Measurements from ENCODE around the gene MAP3K5.
"Not testable (repeated sequence)": the region's sequence is repeated elsewhere in the genome, so short reads cannot be mapped to it uniquely, and the experiment has no call there.

The MAP3K5 gene

DNA sequence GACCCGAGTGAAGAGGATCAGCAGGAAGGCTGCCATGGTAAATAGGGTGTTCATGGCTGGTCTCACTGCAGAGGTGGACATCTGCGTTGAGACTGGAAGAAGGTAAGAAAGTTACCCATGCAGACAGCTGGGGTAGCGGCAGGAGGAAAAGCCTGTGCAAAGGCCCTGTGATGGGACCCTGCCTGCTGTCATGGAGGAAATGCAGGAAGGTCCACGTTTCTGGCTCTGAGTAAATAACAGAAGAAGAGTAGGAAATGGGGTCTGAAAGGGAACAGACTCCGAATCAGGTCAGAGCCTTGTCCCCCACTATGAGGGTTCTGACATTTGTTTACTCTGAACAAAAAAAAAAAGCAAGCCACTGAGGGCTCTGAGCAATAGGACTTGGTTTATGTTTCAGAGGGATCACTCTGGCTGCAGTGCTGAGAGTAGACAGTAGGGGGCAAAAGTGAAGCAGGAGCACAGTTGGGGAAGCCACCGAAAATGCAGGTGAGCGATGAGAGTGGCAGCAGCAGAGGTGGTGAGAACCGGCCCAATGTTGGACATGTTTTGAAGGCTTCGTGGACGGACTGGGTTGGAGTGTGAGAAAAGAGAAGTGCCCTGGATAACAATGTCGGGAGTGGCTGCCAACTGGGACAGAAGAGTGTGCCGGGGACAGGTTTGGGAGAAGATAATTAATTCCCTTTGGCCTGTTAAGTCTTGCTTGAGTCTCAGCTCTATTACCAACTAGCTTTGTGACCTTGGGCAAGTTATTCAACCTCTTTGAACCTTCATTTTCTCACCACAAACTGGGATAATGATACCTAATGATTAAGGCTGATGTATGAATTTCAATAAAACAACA is 184.1 kb downstream of the MAP3K5 start:
- no peak for DNase-seq (ENCODE audit: low read depth)

DNA sequence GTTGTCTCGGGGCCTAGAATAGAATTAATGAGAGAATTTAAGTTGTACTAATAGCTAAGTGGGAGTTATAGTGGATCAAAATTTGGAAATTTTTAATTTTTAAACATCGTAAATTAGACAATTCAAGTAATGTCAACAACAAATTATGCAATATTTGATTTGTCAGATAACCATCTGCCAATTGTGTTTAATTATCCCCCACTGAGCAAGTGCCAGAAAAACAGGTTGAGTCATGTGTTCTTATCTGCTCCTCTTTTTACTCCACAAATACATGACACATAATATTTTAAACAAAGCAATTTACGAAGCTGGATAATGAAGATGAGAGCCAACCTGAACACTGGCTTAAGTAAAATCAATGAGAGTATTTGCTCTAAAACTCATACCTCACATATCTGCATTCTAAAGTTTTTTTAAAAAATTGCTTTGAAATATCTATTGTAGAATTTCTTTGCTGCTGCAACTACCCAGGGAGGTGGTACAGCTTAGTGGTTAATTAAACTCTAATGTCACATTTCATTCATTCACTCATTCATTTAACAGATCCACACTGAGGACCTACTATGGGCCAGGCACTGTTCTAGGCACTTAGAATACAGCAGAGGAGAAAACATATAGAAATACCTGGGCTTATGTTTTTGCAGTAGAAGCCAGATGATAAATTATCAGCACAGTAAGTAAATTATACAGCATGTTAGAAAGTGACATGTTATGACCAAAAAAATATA is 184.9 kb downstream of the MAP3K5 start:
- DNase-seq (ENCODE audit: low read depth): no peak

DNA sequence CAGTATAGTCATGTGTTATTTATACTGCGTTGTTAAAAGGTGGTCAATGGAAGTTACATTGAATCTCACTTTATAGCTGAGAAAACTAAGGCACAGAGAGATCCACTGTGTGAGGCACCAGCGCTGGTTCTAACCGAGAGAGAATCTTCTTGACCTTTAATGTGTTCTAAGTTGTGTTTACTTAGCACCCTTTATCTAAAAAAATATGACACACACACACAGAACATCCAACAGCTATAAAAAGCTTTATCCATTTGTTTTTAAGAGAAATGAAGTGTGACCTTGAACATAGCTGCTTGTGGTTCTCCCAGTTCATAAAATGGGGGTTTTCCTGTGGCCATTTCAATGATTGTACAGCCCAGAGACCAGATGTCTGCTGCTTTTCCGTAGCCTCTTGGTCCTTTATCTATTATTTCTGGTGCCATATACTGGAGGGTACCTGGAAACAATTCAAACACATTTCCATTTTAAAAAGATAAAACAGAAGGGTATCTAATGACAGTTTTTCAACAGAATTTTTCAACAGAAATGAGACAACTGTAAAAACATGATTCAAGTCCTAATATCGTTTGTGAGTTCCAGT is 187.3 kb downstream of the MAP3K5 start:
- no peak for DNase-seq (ENCODE audit: low read depth)

- DNase-seq (ENCODE audit: low read depth): no peak
These were observed 187.9 kb downstream of the MAP3K5 start for GRCh38 chr6:136604328-136604825.

DNA sequence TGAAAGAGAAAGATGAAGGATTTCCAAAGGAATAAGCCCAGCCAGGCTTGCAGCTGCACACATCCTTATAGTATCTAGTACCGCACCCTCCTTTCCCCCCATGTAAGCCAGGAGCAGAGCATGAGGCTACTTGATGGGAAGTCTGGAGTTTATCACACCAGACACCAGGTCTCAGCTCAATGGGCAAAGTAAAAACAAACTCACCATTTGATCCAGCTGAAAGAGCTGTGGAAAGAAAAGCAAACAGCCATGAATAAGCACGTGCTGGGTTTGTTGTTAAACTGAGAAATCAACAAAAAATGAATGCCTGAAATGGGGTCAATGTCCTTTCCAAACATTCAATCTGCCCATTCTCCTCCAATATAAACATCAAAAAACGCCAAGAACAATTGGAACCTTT is 191.5 kb downstream of the MAP3K5 start:
- DNase-seq (ENCODE audit: low read depth): no peak

DNA sequence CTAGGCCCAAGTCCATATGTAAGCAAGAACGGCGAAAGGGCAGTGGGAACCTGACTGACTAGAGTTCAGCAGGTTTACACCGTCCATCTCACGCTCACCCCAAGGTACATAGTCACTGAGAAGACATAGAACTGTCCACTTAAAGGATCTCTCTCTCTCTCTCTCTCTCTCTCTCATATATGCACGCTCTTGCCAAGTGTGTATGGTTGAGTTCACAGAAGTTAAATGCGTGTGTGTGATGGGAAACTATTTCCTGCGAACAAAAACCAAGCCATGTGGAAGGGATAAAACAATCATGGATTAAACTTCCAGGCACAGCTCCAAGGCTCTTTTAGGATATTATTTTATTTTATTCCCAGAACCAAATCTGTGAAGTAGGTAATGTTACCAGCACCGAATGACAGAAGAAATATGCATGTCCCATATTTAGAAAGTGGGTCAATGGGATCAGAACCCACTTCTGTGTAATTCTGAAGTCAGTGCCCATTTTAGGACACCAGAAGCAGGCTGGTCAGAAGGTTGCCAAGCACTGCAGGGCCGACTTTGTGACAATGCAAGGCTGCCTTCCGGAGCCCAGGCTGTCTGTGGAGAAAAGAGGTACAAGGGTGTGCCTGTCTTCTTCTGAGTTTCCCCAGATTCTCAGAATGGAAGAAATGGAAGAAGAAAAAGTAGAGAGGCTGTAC is 192.8 kb downstream of the MAP3K5 start:
- DNase-seq (ENCODE audit: low read depth): peak; percentile 68

DNA sequence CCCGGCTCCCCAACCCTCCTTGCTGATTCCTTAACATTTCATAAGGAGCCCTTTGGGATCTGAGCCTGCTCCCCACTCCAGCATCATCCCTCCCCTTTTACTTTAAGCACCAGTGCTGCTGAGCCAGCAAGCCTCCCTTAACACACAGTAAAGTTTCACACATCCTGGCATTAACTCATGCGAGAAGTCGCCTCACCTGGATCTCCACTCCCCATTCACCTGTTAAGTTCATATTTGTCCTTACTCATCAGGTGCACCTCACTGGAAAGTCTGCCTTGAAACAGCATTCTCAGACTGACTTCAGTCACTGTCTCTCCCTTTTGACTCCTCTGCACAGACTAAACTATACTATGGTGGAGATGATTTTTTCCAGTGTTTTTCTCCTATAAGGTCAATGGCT is 194.2 kb downstream of the MAP3K5 start:
- no peak for DNase-seq (ENCODE audit: low read depth)

GRCh38 chr6:136594671-136595070 is 197.6 kb downstream of the MAP3K5 start:
- DNase-seq (ENCODE audit: low read depth): no peak

DNA sequence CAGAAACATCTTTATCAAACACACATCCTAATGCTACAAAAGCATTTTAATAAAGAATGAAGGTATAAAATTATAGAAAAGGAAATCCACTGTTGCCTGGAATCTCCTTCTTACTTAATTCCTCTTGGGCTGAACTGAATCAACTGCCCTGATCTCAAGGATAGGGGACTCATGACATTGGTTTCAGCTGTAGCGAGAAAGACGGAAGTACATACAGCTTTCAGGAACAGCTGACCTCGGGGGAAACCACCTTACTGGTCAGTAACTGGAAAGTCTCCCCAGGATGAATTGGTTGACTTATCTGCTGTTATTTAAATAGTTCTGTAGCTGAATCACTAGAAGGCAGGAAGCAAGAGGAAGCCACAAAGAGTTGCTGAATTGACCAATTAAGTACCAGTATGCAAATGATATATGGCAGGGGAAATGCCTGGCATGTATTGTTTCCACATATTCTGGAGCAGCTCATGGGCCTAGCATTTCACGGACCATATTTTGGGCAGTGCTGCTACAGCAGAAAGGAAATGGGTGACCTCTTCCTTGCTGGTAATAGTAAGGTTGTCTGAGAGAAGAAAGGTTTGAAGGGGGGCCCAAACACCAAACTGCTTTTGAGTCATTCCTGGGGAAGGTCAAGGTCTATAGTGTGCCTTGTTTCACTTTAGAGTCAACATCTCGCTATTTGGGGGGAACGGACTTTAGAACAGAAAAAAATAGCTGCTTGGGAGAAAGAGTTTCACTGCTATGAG is 198.4 kb downstream of the MAP3K5 start:
- peak; percentile 95 for DNase-seq (ENCODE audit: low read depth)

DNA sequence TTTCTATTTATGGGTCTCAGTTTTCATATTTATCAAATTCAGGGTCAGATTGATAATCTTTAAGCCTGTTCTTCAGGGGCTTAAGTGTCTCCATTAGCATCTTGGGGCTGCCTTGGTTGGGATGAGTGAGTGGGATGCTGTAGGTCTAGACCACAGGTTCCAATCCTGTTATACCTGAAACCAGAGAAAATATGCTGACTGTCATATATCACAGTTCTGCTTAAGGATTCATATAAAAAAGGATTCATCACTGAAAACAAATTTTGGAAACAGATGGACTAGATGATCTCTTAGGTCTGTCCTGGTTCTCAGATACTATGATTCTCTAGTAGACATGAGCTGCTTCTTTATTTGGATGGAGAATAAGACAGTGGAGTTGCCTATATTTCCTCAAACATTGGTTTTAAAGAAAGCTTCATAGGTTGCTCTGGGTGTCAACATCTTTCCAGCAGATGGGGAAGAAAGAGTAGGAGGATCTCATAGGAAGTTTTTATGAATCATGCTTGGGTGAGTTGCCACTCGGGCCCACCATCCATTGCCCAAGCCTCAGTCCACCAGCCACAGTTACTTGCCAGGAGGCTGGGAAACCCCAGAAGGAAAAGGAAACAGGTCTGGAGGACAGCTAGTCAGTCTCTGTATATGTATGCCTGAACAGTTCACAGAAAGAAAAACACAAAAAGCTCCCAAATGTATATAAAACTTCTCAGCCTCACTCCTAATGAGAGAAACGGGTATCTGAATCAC is 199.2 kb downstream of the MAP3K5 start:
- DNase-seq (ENCODE audit: low read depth): peak; percentile 55

DNA sequence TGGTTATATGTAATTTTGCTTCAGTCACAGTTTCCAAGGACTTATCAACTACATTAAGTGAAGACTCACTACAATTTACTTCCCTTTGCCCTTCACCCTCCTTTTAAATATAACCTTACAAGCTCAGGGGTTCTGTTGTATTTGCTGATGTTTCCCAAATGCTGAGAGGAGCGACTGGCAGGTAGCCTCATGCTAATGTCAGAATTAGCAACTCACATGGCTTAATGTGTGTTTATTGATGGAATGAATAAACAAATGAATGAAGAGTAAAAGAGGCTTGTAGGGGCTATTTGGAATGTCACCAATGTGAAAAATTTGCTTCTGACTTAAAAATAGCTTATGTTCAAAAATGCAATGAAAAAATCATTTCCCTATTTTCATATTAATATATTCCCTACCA is 200.7 kb downstream of the MAP3K5 start:
- no peak for DNase-seq (ENCODE audit: low read depth)

DNA sequence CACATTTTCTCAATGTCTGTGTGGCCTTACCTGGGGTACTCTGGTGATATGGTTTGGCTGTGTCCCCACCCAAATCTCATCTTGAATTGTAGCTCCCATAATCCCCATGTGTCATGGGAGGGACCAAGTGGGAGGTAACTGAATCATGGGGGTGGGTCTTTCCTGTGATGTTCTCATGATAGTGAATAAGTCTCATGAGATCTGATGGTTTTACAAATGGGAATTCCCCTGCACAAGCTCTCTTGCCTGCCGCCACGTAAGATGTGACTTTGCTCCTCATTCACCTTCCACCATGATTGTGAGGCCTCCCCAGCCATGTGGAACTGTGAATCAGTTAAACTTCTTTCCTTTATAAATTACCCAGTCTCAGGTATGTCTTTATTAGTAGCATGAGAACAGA is 201.4 kb downstream of the MAP3K5 start:
- DNase-seq (ENCODE audit: low read depth): not testable (repeated sequence)

DNA sequence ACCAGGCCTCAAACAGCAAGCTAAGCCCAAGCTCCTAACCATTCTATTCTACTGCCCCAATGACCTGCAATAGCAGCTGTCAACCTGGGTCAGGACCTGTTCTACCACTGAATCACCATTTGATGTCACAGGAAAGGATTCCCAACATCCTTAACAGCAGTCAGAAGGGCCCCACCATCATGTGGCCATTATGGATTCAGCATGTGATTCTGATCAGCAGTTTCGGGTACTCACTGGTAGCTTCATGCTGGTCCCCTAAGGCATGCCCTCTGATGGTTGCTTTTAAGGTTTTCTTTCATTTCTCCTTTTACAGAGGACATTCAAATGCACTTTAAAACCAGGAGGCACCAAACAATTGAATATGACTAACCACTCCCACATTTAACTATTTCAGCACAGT is 204.8 kb downstream of the MAP3K5 start:
- DNase-seq (ENCODE audit: low read depth): no peak

DNA sequence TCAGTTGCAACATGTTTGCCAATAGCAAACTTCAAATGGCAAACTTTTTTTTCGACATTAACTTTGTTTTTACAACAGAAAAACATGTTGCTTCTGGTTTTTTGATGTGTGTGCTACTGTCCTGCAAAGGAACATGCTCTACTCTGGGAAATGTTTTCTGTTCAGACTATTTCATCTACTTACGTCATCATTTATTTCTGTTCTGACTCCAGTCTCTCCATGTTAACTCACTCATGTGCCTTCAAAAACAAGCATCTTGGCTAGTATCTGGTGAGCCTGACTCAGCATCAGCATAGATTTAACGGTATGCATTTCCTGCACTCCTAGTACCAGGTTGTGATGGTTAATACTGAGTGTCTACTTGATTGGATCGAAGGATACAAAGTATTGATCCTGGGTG is 206.0 kb downstream of the MAP3K5 start:
- DNase-seq (ENCODE audit: low read depth): peak; percentile 75

- not testable (repeated sequence) for DNase-seq (ENCODE audit: low read depth)
These were observed 206.8 kb downstream of the MAP3K5 start for GRCh38 chr6:136585523-136585922.

DNA sequence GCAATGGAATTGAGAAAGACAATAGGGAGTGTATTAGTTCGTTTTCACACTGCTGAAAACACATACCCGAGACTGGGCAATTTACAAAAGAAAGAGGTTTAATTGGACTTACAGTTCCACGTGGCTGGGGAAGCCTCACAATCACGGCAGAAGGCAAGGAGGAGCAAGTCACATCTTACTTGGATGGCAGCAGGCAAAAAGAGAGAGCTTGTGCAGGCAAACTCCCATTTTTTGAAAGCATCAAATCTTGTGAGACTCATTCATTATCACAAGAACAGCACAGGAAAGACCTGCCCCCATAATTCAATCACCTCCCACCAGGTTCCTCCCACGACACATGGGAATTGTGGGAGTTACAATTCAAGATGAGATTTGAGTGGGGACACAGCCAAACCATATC is 208.0 kb downstream of the MAP3K5 start:
- DNase-seq (ENCODE audit: low read depth): not testable (repeated sequence)

DNA sequence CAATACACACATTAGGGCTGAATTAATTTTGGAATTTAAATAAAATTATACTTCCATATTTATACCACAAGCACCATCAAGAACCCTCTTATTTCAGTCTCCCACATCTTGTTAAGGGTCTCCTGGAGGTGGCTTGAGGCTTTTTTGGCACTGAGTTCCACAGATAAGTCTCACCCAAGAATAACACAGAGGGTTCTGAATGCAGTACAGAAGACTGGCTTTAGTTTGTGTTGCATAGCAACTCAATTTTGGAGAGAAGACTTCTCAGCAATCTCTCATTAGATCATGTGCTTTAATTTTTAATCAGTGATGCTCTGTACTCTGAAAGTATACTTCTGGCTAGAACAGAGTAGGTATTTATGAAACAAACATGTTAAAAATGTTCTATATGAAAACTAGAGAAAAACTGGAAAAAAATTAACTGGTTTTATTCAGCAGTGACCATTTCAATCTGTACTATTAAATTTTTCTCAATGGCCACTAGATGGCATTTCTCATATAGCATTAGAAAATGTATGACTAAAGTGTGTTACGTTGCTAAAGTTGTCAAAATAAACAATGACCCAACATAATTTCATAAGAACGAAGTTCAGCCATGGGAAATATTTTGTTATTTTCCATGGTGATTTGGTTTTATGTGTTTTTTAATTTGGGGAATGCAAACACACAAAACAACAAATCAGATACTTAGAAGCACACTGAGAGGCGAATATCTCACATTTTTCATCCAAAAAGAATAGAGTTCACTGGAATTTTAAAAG is 209.4 kb downstream of the MAP3K5 start:
- peak; percentile 80 for DNase-seq (ENCODE audit: low read depth)

DNA sequence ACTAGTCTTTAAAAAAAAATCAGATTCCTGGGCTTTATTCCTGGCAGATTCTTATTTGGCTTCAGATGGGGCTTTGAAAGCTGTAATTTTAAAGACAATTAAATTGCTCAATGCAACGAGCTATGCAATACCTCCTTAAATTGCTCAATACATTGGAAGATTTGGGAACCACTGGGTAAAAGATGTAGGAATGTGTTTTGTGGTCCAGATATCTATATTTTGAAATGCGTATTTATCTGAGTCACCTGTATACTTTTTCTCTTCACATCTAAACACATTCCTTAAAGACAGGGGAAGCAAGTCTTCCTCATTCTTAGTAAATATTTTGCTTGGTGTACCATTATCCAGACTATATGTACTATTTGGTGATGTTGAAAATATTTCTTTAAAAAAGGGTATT is 212.5 kb downstream of the MAP3K5 start:
- no peak for DNase-seq (ENCODE audit: low read depth)

GRCh38 chr6:136576821-136577220 is 215.5 kb downstream of the MAP3K5 start:
- no peak for DNase-seq (ENCODE audit: low read depth)

GRCh38 chr6:136571496-136571895 is 220.8 kb downstream of the MAP3K5 start:
- DNase-seq (ENCODE audit: low read depth): no peak
